GM19328 (cell line): ENCODE measurements around the gene IFNL3.

Source experiments
- ATAC-seq: cut with Tn5 transposase; IDR thresholded peaks from one replicate; pipeline ENCODE4 v1.9.1; 2021; ENCODE audit warnings: mild to moderate bottlenecking, moderate library complexity; ENCODE audit not compliant: unreplicated experiment

The IFNL3 gene

DNA sequence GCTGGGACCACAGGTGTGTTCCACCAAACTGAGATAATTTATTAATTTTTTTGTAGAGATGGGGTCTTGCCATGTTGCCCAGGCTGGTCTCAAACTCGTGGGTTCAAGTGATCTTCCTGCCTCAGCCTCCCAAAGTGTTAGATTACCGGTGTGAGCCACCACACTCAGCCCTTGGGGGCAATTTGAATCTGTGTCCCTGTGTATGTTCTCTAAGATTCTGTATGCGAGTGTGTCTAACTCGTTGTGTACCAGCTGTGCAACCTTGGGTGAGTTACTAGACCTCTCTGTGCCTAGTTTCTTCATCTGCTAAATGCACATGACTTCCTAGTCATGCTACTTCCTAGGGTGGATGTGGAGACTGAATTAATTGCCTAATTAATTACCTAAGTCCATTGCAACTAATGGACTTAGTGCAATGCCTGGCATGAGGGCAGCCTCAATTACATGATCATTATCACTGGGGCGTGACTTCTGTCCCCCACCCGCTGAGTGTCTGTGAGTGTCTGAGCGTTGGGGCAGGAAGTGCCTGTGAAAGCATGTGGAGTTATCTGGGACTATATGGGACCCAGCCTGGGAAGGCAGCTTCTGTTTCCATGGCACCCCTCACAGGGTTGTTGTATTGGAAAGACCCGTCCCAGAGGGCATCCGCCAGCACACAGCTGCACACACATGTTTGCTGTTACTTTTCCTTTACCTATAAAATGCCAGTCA, 49.8 kb downstream of the IFNL3 start:
- no peak for ATAC-seq

DNA sequence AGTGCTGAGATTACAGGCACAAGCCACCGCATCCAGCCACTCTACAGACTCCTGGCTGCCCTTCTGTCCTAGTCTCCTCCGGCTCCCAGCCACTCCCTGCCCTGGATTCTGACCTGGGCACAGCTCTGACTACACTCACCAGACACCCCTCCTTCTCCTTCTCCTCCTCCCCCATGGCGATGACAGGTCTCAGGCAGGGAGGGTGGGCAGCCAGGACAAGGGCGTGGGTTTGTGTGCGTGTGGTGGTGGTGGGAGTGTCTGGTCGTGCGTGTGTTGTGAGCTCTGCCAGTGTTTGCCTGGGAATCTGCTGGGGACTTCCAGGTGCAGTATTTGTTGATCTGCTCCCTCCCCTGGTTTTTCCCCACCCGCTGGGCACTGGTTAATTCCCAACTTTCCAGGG, 51.0 kb downstream of the IFNL3 start:
- ATAC-seq = no peak
